Measurements from ENCODE around the gene C15orf61.
A peak's percentile ranks its signal among the peaks of the same experiment; 100 is the strongest.

The C15orf61 gene

GRCh38 chr15:67542420-67543347, 21.8 kb downstream of the C15orf61 start, which contains the start of gene MAP2K5:
MAP2K5 (plus strand) TSS chr15:67542703; CDS start chr15:67543336, 633 bp downstream.
- peak within 1 kb of the TSS; percentile 77 to 83 for H3K27ac ChIP-seq

GRCh38 chr15:67543348-67543718, 22.4 kb downstream of the C15orf61 start:
- H3K27me3 ChIP-seq, result no peaks in the 10 kb centered on the region
- TF ChIP-seq, protein P1, sequence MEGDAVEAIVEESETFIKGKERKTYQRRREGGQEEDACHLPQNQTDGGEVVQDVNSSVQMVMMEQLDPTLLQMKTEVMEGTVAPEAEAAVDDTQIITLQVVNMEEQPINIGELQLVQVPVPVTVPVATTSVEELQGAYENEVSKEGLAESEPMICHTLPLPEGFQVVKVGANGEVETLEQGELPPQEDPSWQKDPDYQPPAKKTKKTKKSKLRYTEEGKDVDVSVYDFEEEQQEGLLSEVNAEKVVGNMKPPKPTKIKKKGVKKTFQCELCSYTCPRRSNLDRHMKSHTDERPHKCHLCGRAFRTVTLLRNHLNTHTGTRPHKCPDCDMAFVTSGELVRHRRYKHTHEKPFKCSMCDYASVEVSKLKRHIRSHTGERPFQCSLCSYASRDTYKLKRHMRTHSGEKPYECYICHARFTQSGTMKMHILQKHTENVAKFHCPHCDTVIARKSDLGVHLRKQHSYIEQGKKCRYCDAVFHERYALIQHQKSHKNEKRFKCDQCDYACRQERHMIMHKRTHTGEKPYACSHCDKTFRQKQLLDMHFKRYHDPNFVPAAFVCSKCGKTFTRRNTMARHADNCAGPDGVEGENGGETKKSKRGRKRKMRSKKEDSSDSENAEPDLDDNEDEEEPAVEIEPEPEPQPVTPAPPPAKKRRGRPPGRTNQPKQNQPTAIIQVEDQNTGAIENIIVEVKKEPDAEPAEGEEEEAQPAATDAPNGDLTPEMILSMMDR (IDR thresholded peaks at IDR 0.05), result no peak
- peaks cover 0 to 10% (median 4%) of the 10 kb centered on the region in 3 donors for H3K36me3 ChIP-seq
- intact Hi-C loops (cut with DNase I; ENCODE audit: low total_unique reads), result loop anchor here (10.0 kb wide), 1 partner anchor 291 kb away; no protein-coding TSS in a partner anchor
- peak overlapping the region; percentile 77 to 83 for H3K27ac ChIP-seq
- H3K4me3 ChIP-seq, result peak overlapping the region; percentile 58 to 71
- peaks cover 0 to 25% (median 14%) of the 10 kb centered on the region in 4 donors for H3K4me1 ChIP-seq
- no peaks in the 10 kb centered on the region for H3K9me3 ChIP-seq
- no peak for DNase-seq

More at GRCh38 chr15:67542420-67543347, 21.8 kb downstream of the C15orf61 start, which contains the start of gene MAP2K5:
- DNase-seq, result peak; percentile 85 to 93
- TF ChIP-seq, protein P1 (IDR thresholded peaks at IDR 0.05), result no peak
- no peaks in the 10 kb centered on the region for H3K9me3 ChIP-seq
- peak within 1 kb of the TSS; percentile 58 to 71 for H3K4me3 ChIP-seq
- no peaks in the 10 kb centered on the region for H3K27me3 ChIP-seq
- H3K36me3 ChIP-seq, result peaks cover 0 to 10% (median 4%) of the 10 kb centered on the region in 3 donors
- intact Hi-C loops (cut with DNase I; ENCODE audit: low total_unique reads), result loop anchor here (10.0 kb wide), 1 partner anchor 292 kb away; no protein-coding TSS in a partner anchor
- H3K4me1 ChIP-seq, result peaks cover 0 to 24% (median 14%) of the 10 kb centered on the region in 4 donors

GRCh38 chr15:67544475-67544874, 23.5 kb downstream of the C15orf61 start:
- DNase-seq, result no peak
- Histone ChIP-seq H3K9me3 (no peaks in the 10 kb centered on the region), H3K4me3 (no peak overlapping the region), H3K4me1 (peaks cover 0 to 30% (median 14%) of the 10 kb centered on the region in 4 donors), H3K36me3 (peaks cover 0 to 10% (median 4%) of the 10 kb centered on the region in 3 donors), H3K27me3 (no peaks in the 10 kb centered on the region), H3K27ac (no peak overlapping the region)
- intact Hi-C loops (cut with DNase I; ENCODE audit: low total_unique reads), result loop anchor here (10.0 kb wide), 1 partner anchor 290 kb away; no protein-coding TSS in a partner anchor
- TF ChIP-seq, protein P1 (IDR thresholded peaks at IDR 0.05), result no peak

GRCh38 chr15:67545864-67546263, 24.9 kb downstream of the C15orf61 start:
- peaks cover 0 to 29% (median 14%) of the 10 kb centered on the region in 4 donors for H3K4me1 ChIP-seq
- intact Hi-C loops (cut with DNase I; ENCODE audit: low total_unique reads), result loop anchor here (10.0 kb wide), 1 partner anchor 289 kb away; no protein-coding TSS in a partner anchor
- H3K9me3 ChIP-seq, result no peaks in the 10 kb centered on the region

GRCh38 chr15:67547064-67547463, 26.1 kb downstream of the C15orf61 start:
- no peaks in the 10 kb centered on the region for H3K9me3 ChIP-seq
- peaks cover 0 to 26% (median 14%) of the 10 kb centered on the region in 4 donors for H3K4me1 ChIP-seq
- intact Hi-C loops (cut with DNase I; ENCODE audit: low total_unique reads), result loop anchor here (10.0 kb wide), 1 partner anchor 288 kb away; no protein-coding TSS in a partner anchor
- H3K4me3 ChIP-seq, result no peak overlapping the region
- TF ChIP-seq, protein P1 (IDR thresholded peaks at IDR 0.05), result no peak
- DNase-seq, result no peak
- no peak overlapping the region for H3K27ac ChIP-seq
- H3K27me3 ChIP-seq, result no peaks in the 10 kb centered on the region
- peaks cover 7 to 21% (median 12%) of the 10 kb centered on the region in 3 donors for H3K36me3 ChIP-seq

More at GRCh38 chr15:67545864-67546263, 24.9 kb downstream of the C15orf61 start:
- Histone ChIP-seq H3K36me3 (peaks cover 0 to 16% (median 4%) of the 10 kb centered on the region in 3 donors), H3K4me3 (no peak overlapping the region), H3K27me3 (no peaks in the 10 kb centered on the region), H3K27ac (no peak overlapping the region)
- TF ChIP-seq, protein P1 (IDR thresholded peaks at IDR 0.05), result no peak
- DNase-seq, result no peak
